GM21786 (cell line): ENCODE measurements around the gene MYADM.

Experiments
- ATAC-seq: cut with Tn5 transposase; IDR thresholded peaks from one replicate; pipeline ENCODE4 v1.9.1; 2021; ENCODE audit not compliant: unreplicated experiment

The MYADM gene

DNA sequence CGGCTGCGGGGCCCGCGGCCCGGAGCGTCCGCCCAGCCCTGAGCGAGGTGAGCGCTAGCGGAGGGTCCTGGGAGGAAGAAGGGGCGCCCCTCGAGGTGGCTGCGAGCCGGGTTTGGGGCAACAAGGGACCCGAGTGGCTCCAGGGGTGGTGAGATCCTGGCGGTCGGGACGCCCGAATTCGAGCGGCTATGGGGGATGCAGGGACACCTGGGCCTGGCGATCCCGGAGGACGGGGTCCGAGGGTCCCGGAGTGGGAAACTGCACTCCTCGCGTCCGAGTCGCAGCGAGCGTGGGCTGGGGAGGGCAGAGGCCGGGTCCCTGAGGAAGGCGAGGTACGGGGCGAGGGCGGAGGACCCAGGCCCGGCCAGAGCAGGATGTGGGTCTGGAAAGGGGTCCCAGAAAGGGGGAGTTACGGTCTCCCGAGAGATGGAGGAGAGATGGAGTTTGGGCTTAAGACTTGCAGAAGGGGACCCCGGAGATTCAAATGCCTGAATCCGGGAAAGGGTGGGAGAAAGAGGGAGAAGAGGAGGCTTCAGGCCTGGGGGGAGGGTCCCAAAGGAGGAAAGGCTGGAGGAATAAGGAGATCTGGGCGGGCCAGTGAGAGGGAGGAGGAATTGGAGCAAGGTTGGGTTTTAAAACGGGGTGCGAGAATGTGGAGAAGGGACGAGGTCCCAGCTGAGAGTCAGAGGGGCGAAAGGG lies 41.9 kb downstream of the MYADM start:
- ATAC-seq: no peak

DNA sequence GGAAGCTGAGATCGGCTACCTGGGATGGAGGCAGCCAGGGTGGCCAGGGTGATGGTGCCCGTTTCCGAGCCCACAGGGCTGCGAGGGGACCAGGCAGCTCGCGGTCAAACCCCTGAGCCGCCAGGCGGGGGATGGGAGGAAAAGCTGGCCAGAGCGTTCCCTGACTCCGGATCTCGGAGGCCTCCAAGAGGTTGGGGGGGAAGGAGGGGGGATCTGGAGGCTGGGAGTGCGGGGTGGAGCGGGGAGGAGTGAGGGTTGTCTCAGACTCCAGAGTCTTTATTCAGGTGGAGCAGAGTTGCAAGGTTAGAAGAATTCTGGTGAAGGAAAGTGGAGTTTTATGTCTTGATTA lies 42.5 kb downstream of the MYADM start:
- no peak for ATAC-seq

DNA sequence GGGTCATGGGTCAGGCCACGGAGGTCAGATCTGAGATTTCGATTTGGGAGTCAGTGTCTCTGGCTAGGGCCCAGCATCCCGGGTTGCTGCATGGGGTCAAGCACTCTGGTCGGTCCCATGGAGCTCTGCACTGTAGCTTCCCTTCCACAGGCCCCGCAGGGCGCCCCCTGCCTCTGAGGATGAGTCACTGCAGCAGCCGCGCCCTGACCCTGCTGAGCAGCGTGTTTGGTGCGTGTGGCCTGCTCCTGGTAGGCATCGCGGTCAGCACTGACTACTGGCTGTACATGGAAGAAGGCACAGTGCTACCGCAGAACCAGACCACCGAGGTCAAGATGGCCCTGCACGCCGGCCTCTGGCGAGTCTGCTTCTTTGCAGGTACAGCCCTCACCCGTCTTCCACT lies 45.0 kb downstream of the MYADM start:
- ATAC-seq: no peak

DNA sequence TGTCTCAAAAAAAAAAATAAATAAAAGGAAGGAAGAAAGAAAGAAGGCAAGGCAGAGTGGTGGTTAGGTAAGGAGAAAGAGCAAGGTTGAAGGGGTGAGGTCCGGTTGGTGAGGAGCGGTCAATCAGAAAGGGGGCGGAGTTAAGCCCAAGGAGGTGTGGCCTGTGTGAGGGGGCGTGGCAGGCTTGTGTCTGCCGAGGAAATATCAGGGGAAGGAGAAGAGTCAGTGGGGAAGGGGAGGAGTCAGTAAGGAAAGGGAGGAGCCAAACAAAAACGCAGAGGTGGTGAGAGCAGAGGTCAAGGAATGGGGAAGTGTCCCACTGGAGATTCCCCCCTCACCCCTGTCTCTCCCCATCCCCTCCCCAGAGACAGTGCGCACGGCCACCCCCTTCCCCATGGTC lies 47.3 kb downstream of the MYADM start:
- ATAC-seq: no peak

DNA sequence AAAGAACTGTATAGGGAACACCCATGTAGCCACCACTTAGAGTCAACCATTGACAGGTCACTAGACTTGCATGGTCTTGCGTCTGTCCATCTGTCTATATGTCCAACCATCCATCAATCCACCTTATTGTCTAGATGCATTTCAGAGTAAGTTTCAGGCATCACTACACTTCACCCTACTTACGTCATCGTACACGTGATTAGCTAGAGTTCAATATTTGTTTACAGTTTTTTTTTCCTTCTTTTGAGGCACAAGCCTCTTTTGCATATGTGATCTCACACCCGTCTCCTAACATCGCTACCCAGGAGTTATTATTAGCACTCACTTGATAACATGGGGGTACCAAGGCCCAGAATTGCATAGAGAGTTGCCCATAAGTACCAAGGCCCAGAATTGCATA lies 48.3 kb downstream of the MYADM start:
- ATAC-seq: no peak

DNA sequence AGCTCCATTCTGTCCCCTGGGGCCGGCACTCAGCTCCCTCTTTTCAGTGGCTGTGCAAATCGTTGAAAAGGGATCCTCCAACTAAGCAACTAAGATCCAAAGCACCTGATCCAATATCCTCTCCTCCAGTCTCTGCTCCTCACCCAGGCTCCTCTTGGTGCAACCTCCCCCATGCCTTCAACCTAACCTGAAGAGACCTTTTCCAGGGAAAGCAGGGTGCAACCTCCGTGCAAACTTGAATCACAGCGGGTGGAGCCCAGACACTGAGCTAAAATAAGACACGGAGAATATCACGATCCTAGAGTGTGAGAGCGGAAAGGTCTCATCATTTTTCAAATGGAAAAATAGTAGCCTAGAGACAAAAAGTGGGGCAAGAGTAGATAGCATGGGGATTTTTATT lies 49.7 kb downstream of the MYADM start:
- ATAC-seq: no peak
